ENCODE data around the gene PF4V1.

The PF4V1 gene

DNA sequence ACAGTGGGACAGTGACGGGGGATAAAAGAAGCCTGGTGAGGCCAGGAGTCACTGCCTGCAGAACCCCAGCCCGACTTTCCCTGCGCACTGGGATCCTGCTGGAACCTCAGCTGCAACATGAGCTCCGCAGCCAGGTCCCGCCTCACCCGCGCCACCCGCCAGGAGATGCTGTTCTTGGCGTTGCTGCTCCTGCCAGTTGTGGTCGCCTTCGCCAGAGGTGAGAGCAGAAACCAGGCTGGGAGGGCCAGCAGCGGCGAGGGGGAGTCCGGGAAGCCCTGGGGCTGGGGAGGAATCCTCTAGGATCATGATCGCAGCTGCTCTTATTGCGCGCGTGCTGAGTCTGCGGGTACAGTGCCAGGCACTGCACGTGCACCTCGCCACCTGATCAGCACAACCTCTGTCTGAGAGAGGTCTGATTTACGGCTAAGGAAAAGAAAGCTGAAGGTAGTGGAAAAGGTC, at the start of gene PF4V1:
PF4V1 (plus strand) TSS at position 51 of the 459 bp plus-strand sequence; CDS start at position 118, 67 bp downstream.
- DNase-seq, result no peak

GRCh38 chr4:73810191-73810590, 42.9 kb upstream of the PF4V1 start:
- DNase-seq, result no peak

- DNase-seq, result no peak
Observed at GRCh38 chr4:73811841-73812240, 41.3 kb upstream of the PF4V1 start.

GRCh38 chr4:73814679-73815078, 38.4 kb upstream of the PF4V1 start:
- no peak for DNase-seq

GRCh38 chr4:73815145-73815544, 38.0 kb upstream of the PF4V1 start:
- no peak for DNase-seq

DNA sequence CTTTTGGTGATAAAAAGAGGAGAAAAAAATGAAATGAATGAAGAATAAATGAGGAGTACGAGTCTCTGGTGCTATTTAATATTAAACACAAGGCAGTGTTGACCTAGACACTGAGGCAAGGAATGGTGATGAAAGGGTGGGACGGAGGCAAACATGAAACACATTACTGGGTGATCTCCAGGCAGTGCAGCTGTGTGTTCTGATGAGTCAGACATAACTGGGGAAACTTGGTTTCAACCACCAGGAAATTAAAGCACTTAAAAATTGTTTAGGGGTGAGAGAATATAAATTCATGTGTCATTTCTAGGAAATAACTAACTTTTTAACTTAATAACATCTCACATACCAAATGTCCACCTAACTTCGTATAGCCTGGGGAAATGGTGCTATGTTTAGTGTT, 36.3 kb upstream of the PF4V1 start:
- no peak for DNase-seq

- no peak for DNase-seq
Observed at GRCh38 chr4:73817341-73817740, 35.8 kb upstream of the PF4V1 start.

GRCh38 chr4:73821325-73821724, 31.8 kb upstream of the PF4V1 start:
- no peak for DNase-seq

DNA sequence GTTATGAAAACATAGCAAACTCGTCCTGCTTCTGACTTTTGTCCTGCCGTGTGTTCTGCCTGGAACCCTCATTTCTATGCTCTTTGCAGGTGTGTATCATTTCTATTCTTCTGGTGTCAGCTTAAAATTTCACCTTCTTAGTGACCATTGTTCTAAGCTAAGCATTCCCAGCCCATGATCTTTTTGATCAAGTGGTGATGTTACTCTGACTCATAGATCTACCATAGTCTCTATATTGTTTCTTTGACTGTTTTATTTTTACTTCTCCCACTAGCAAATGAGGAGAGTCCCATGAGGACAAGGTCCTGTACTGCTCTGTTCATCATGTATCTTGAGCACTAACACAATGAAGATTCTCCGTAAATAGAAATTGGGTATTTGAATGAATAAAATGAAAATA, 30.7 kb upstream of the PF4V1 start:
- no peak for DNase-seq

GRCh38 chr4:73822812-73823504, 30.1 kb upstream of the PF4V1 start:
- DNase-seq, result no peak

DNA sequence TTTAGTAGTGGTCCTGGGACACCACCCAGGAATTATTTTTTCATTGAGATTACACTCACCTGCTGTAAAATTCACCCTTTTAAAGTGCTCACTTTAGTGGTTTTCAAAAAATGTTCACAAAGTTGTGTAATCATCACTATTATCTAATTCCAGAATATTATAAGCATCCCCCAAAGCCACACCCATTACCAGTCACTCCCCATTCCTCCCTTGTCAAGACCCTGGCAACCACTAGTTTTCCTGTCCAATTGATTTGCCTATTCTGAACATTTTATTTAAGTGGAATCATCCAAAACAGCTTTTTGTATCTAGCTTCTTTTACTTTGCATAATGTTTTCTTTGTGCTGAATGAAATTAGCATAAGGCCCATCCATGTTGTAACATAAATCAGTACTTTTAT, 29.3 kb upstream of the PF4V1 start:
- DNase-seq, result no peak

GRCh38 chr4:73828956-73829355, 24.1 kb upstream of the PF4V1 start:
- DNase-seq, result no peak

DNA sequence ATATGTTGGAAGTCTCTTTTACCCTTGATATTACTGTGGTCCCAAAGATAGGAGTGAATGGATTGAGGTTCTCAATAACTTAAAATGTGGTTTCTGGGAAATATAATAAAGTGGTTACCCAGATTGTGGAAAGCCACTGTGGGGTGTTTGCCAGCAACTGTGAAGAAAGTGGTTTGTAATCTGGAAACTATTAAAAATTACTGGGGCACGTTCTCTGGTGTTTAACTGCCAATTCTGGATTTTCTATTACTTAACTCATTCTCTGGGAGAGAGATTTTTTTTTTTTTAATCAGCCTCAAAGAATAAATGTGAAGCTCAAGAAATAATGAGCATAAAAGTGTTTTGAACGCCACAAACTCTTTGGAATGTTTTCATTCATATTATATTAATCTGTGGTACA, 21.5 kb upstream of the PF4V1 start:
- DNase-seq, result no peak

GRCh38 chr4:73832651-73833237, 20.4 kb upstream of the PF4V1 start:
- no peak for DNase-seq

DNA sequence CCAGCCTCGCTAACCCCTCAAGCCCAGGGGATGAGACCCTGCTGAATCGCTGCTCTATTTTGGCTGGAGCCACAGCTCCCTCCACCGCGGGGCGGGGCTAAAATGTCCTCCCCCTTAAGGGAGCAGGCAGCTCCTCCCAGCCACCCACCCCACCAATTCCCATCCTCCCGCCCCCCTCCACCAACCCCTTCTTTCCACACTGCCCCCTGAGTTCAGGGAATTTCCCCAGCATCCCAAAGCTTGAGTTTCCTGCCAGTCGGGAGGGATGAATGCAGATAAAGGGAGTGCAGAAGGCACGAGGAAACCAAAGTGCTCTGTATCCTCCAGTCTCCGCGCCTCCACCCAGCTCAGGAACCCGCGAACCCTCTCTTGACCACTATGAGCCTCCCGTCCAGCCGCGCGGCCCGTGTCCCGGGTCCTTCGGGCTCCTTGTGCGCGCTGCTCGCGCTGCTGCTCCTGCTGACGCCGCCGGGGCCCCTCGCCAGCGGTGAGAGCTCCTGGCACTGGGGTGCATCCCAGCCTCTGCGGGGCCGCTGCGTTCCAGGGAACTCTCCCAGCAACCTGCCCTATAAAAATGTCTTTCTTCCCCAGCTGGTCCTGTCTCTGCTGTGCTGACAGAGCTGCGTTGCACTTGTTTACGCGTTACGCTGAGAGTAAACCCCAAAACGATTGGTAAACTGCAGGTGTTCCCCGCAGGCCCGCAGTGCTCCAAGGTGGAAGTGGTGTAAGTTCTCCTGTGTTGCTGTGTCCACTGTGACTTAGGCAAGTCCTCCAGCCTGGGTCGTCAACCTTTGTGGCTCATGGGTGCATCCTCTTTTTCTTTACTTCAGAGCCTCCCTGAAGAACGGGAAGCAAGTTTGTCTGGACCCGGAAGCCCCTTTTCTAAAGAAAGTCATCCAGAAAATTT, 16.5 kb upstream of the PF4V1 start, which contains the start of gene CXCL6:
CXCL6 (plus strand) TSS at position 306 of the 907 bp plus-strand sequence; CDS start at position 379, 73 bp downstream.
- no peak for DNase-seq

DNA sequence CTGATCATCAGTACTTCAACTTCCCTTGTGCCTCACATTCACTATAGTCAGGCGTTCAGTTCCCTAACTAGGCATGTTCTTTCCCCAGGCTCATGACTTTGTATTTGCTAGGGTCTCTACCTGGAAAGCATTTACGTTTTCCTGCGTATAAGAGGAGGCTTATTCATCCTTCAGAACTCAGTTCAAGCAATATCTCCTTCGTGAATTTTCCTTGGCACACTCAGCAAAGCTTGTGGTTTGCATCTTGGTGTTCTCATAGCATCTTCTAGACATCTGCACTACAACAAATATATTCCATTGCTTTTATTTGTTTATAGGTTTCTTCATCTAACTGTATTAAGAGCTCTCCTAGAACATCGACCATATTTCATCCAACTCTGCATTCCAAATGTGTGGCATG, 14.0 kb upstream of the PF4V1 start:
- no peak for DNase-seq

DNA sequence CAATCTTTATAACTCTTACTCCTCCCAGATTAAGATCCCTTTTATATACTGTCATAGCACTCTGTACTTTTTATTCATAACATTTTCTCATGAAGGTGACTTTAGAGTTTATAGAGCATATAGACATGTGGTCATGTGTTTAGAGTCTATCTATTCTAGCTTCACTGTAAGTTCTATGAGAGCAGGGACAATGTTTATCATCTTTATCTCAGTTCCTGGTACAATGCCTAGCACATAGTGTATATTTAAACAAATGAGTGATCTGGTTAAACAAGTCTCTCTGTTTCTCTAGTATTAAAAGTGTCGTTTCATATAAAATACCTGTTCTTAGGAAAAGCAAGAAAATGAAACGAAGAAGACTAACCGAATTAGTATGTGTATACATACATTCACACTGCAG, 13.4 kb upstream of the PF4V1 start:
- no peak for DNase-seq

GRCh38 chr4:73841243-73841925, 11.7 kb upstream of the PF4V1 start:
- no peak for DNase-seq

GRCh38 chr4:73842696-73843095, 10.4 kb upstream of the PF4V1 start:
- DNase-seq, result no peak

DNA sequence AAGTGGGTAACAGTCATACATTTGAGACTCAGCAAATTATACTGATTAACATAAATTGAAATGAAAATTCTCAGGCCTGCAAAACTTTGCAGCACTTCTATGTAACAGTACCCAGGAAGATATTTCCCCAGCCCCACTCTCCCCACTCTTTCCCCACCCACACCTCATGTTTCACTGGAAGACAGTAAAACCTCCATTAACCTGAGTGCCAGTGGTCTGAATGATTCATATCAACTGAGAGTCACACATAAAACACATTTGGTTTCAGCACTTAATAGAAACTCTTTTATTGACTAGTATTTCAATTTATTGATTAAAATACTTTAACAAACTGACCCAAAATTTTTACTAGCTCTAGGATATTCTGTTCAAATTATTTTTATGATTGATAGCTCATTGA, 9.7 kb upstream of the PF4V1 start:
- no peak for DNase-seq

DNA sequence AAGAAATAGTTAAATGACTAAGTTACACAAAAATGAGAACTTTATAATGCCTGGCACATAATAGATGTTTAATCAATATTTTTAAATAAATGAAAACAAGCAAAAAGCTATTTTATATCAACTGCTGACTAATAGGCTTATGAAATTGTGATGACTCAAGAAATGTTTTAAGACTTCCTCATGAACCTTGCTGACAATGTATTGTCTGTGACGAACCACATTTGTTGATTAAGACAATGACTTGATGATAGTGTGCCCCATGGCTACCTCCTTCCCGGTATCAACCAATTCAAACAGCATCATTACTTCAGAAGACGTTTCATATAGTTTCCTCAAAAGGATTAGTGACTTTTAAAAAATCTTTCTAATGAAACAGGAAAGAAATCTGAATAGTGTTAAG, 8.8 kb upstream of the PF4V1 start:
- no peak for DNase-seq

DNA sequence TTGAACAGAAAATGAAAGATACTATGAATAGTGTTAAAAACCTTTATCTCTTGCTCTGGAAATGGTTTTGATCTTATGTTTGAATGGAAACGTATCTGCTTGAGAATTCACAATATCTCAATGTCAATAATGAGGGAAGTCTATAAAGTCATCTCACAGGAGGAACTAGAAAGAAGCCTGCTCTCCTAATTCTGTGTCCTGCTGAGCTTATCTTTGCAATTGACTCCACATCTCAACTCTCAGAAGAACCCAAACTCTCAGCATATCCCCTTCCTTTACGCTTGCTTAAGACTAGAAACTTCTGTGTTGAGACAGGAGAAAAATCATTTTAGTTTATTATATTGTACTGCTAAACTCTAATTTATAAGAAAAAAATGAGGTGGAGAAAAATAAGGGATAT, 8.3 kb upstream of the PF4V1 start:
- DNase-seq, result no peak

Data from activated naive CD4-positive, alpha-beta T cell treated with Interleukin-2 at 50 U/mL for 16 hours (primary cell).